T-helper 2 cell treated with Interferon-gamma antibody and Interleukin-4, amounts not matched to agents 5 μg/mL and 100 μg/mL, for 36 hours (primary cell): Measurements from ENCODE around the gene ANO10.
"Not testable (repeated sequence)": the region's sequence is repeated elsewhere in the genome, so short reads cannot be mapped to it uniquely, and the experiment has no call there.

Experiments used
- DNase-seq: peaks from one replicate; pipeline ENCODE4 v3.0.0; 2021; ENCODE audit warnings: low spot score
- H3K27ac Mint-ChIP-seq: one replicate; pipeline ENCODE4 v1.8.0; 2021; ENCODE audit warnings: mild to moderate bottlenecking, mixed read lengths
- H3K27me3 Mint-ChIP-seq: one replicate; pipeline ENCODE4 v1.8.0; 2021; ENCODE audit warnings: low read depth, mixed read lengths
- H3K36me3 Mint-ChIP-seq: one replicate; pipeline ENCODE4 v1.8.0; 2021; ENCODE audit warnings: low read depth, mixed read lengths
- H3K4me1 Mint-ChIP-seq: one replicate; pipeline ENCODE4 v1.8.0; 2021; ENCODE audit warnings: low read depth, mixed read lengths
- H3K4me3 Mint-ChIP-seq: one replicate; pipeline ENCODE4 v1.8.0; 2022; ENCODE audit warnings: mild to moderate bottlenecking, moderate library complexity, mixed read lengths
- H3K9me3 Mint-ChIP-seq: one replicate; pipeline ENCODE4 v1.8.0; 2021; ENCODE audit warnings: mixed read lengths

Gene ANO10

DNA sequence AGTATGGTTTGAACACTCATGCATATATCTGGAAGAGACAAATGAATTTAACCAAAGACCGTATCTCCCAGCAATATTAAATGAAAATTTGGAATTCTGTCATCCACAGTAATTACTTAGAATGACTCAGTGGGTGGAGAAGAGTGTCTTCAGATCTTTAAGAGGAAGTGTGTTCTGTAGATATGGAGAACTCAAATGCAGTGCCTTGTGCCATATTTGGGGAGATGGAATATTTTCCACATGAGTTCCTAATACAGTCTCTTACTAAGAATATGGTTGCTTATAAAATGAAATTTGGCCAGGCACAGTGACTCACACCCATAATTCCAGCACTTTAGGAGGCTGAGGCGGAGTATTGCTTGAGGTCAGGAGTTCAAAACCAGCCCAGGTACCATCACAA is 40.5 kb downstream of the ANO10 start:
- no peak for DNase-seq
- Mint-ChIP-seq H3K27me3 (peaks cover 2% of the 10 kb centered on the region), H3K9me3 (no peaks in the 10 kb centered on the region), H3K27ac (no peak overlapping the region), H3K4me3 (no peak overlapping the region), H3K4me1 (peaks cover 4% of the 10 kb centered on the region), H3K36me3 (no peaks in the 10 kb centered on the region)

DNA sequence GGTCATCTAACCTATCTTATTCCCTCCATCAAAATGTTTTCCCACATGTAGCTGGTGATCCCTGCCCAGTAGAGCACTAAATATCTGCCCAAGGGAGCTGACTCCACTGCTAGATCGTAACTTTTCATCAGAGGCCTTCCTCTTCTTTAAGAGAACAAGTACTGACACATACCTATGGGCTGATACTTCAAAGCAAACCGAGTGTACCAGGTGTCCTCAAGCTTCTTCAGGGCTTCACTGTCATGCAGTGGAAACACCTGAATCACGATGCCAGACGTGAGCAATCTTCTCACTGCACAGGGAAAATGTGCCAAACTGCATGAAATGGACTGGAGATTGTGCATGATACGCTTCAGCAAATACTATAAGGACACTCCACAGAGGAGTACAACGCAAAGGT is 41.6 kb downstream of the ANO10 start:
- H3K27me3 Mint-ChIP-seq = no peaks in the 10 kb centered on the region
- H3K27ac Mint-ChIP-seq = no peak overlapping the region
- no peak overlapping the region for H3K4me3 Mint-ChIP-seq
- H3K9me3 Mint-ChIP-seq = no peaks in the 10 kb centered on the region
- no peak for DNase-seq
- peaks cover 4% of the 10 kb centered on the region for H3K4me1 Mint-ChIP-seq
- no peaks in the 10 kb centered on the region for H3K36me3 Mint-ChIP-seq

DNA sequence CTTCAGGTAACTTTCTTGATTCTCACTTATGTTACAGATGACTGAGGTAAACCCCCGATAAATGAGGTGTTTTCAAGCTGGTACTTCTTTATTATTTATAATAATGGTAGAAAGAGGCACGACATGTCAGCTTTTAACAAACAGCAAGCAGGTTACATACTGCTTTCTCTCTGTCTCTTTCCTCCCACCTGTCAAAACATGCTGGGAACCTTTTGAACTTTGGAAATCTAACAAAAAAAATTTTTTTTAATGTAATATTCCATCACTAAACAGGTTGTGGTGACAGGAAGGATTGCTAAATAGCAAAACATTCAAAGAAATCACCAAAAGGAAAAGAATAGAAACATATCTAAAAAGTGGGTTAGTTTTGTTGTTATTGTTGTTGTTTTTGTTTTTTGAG is 48.2 kb downstream of the ANO10 start:
- H3K4me3 Mint-ChIP-seq = no peak overlapping the region
- H3K27me3 Mint-ChIP-seq = no peaks in the 10 kb centered on the region
- H3K9me3 Mint-ChIP-seq = no peaks in the 10 kb centered on the region
- H3K36me3 Mint-ChIP-seq = no peaks in the 10 kb centered on the region
- DNase-seq = no peak
- no peak overlapping the region for H3K27ac Mint-ChIP-seq
- H3K4me1 Mint-ChIP-seq = no peaks in the 10 kb centered on the region

DNA sequence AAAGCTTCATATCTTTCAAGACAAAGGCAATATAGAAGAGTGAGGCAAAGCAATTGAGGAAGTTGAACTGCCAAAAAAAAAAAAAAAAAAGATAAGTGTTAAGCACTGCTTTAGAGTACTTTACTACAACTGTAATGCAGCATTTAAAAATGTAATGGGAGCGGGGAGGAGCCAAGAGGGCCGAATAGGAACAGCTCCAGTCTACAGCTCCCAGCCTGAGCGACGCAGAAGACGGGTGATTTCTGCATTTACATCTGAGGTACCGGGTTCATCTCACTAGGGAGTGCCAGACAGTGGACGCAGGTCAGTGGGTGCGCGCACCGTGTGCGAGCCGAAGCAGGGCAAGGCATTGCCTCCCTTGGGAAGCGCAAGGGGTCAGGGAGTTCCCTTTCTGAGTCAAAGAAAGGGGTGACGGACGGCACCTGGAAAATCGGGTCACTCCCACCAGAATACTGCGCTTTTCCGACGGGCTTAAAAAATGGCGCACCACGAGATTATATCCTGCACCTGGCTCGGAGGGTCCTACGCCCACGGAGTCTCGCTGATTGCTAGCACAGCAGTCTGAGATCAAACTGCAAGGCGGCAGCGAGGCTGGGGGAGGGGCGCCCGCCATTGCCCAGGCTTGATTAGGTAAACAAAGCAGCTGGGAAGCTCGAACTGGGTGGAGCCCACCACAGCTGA is 56.0 kb downstream of the ANO10 start:
- H3K4me3 Mint-ChIP-seq, H3K27me3 Mint-ChIP-seq, H3K9me3 Mint-ChIP-seq, DNase-seq, H3K27ac Mint-ChIP-seq, H3K4me1 Mint-ChIP-seq, H3K36me3 Mint-ChIP-seq: not testable (repeated sequence)

DNA sequence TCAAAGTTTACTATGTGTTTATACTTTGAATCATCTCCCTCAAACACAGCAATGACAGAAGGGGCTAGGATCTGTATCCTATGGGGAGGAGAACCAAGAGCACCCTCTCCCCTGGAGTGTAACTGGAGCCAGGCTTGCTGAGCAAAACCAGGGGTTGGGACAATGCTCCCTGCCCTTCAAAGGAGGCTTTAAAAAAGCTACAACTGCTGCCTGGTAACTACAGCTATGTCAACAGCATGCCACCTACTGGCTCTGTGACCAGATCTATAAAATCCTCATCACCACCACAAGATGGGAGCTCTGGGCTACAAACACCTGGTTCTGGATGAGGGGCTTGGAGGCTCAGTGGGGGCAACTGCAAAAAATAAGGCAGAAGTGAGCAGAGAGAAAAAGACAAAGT is 61.9 kb downstream of the ANO10 start:
- Mint-ChIP-seq H3K27me3 (no peaks in the 10 kb centered on the region), H3K9me3 (no peaks in the 10 kb centered on the region), H3K36me3 (no peaks in the 10 kb centered on the region), H3K4me3 (no peak overlapping the region), H3K27ac (no peak overlapping the region), H3K4me1 (no peaks in the 10 kb centered on the region)
- no peak for DNase-seq

DNA sequence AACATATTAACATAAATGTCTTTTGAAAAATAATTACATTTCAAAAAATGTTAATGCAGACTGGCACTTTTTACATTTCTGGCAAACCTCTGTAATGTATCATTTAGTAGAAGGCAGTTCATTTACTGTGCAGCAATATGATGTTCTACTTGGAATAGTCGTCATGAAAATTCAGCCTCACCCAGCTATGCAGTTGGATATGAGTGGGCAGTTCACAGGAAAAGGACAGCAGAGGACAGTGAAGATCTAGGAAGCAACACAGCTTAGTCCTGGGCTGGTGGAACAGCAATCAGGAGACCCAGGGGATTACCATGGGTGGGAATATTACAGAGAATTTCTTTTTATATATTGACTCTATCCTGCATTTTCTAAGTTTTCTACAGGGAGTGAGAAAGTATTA is 63.6 kb downstream of the ANO10 start:
- no peak for DNase-seq
- H3K36me3 Mint-ChIP-seq = no peaks in the 10 kb centered on the region
- no peak overlapping the region for H3K27ac Mint-ChIP-seq
- H3K4me1 Mint-ChIP-seq = no peaks in the 10 kb centered on the region
- no peaks in the 10 kb centered on the region for H3K9me3 Mint-ChIP-seq
- no peaks in the 10 kb centered on the region for H3K27me3 Mint-ChIP-seq
- no peak overlapping the region for H3K4me3 Mint-ChIP-seq

DNA sequence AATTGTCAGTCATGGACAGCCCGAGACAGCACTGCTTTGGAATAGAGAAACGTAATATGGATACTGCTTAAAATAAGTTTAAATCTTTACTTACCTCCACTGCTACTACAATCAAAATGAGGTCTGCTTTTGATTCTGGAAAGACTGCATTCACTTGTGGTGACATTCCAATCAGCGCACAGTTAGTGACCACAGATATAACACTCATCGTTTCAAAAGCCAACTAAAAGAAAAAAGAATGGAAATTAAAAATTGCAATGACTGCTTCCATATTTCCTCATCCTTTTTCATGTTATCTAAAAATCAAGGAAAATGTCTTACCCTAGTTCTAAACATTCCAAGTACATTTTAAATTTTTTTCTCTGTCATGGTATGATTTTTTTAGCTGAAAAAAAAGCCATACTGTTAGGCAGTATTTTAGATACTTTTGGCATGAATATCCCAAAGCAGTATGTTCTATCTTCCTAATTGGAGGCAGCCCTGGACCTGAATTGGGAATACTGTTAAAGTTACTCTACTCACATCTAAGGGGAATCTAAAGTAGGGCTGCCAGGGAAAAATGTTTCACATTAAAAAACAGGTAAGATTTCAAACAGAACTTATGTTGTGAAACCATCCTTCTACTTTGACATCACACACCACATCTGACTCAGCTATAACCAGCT is 72.1 kb downstream of the ANO10 start:
- H3K4me3 Mint-ChIP-seq = no peak overlapping the region
- H3K36me3 Mint-ChIP-seq = no peaks in the 10 kb centered on the region
- no peaks in the 10 kb centered on the region for H3K9me3 Mint-ChIP-seq
- no peaks in the 10 kb centered on the region for H3K27me3 Mint-ChIP-seq
- H3K27ac Mint-ChIP-seq = no peak overlapping the region
- H3K4me1 Mint-ChIP-seq = no peaks in the 10 kb centered on the region
- no peak for DNase-seq

DNA sequence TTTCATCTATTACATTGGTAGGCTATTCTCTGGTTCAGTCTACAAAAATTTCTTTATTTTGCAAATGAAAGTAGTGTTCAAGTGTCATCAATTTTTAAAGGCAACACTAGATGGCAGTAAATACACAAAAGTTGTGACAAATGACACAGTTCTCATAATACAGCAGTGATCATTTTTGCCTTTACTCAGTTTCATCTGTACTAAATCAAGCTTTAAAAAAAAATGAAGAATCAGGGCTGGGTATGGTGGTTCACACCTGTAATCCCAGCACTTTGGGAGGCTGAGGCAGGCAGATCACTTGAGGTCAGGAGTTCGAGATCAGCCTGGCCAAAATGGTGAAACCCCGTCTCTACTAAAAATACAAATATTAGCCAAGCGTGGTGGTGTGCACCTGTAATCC is 77.5 kb downstream of the ANO10 start:
- not testable (repeated sequence) for DNase-seq, H3K9me3 Mint-ChIP-seq, H3K4me1 Mint-ChIP-seq, H3K27ac Mint-ChIP-seq, H3K36me3 Mint-ChIP-seq, H3K4me3 Mint-ChIP-seq, H3K27me3 Mint-ChIP-seq

DNA sequence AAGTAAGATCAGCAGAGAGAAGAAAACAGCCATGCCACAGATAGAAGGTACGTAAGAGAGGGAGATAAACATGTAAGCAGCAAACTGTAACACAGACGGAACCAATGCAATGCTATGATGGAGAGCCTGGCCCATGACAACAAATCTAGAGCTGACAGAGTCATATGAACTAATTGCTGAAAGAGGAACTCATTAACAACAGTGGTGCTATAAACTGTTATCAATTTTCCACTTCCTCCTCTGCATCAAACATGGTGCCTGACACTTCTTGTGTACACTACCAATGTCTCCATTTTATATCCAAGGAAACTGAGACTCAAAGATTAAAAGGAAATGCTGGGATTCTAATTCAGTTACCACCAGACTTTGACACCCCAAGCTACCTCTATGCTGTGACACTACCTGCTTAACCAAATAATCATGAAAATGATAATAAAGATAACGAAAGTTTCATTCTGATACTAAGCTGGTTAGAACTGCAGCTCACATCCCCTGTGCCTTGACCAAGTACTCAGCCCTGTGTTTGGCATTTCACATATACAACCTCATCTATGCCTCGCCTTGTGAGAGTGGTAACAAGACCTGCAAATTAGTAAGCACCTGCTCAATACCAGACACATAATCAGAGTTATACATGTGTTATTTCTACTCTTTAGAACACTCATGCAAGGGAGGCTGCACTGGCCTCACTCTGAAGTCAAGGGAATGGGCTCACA is 79.3 kb downstream of the ANO10 start:
- Mint-ChIP-seq H3K27me3 (peaks cover 9% of the 10 kb centered on the region), H3K36me3 (no peaks in the 10 kb centered on the region), H3K4me3 (no peak overlapping the region), H3K4me1 (peaks cover 2% of the 10 kb centered on the region), H3K27ac (no peak overlapping the region), H3K9me3 (no peaks in the 10 kb centered on the region)
- no peak for DNase-seq

DNA sequence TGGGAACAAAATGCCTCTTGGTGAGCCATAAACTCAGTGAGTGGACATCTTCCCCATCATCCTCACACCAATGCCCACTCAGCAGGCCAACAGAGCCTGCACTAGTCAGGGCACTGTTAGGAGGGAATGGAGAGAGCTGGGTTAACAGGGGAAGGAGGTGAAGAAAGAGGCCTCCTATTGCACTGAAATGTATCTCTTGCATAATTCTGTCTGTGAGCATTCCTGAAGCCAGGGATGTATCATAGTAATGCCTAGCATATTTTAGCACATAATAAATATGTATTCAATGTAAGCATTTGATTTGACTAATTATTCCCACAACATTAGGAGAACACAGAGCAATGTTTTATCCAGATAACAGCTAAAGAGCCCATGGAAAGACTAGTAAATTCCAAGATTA is 81.2 kb downstream of the ANO10 start:
- Mint-ChIP-seq H3K36me3 (no peaks in the 10 kb centered on the region), H3K4me1 (peaks cover 2% of the 10 kb centered on the region), H3K27me3 (peaks cover 9% of the 10 kb centered on the region), H3K27ac (no peak overlapping the region), H3K9me3 (no peaks in the 10 kb centered on the region), H3K4me3 (no peak overlapping the region)
- no peak for DNase-seq

DNA sequence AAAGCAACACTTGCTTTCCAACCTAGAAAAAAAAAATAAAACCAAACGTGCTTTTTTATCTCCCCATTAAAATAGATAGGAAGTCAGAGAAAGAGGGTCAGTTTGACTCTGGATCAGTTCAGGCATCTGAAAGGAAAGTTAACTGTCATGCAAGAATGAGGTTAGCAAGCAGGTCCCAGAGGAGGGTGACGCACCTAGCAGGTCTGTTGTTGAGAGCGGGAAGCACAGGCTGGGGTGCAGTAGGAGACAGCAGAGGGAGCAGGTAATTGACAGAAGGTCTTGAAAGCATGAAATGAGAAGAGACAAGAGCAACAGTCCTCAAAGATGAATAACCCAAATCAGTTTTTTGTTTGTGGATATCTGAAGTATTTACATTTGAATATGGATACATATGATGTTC is 82.5 kb downstream of the ANO10 start:
- Mint-ChIP-seq H3K27ac (no peak overlapping the region), H3K36me3 (no peaks in the 10 kb centered on the region), H3K4me1 (peaks cover 2% of the 10 kb centered on the region), H3K27me3 (peaks cover 9% of the 10 kb centered on the region), H3K4me3 (no peak overlapping the region), H3K9me3 (no peaks in the 10 kb centered on the region)
- no peak for DNase-seq

DNA sequence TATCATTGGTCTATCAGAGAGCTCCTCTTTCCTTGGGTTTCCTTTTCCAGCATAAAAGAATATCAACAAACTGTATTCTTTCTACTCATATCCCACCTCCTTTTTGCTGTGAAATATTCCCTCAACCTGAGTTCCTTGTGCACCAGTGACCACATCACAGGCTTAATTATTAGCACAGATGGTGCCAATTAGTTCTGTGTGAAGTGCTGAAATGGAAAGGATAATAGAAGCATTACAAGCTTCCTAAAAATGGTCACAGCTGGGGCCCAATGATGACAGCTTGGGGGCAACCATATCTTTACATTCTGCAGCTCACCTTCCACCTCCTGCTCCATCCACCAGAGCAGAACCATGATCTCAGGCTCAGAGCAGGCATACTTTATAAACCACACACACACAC is 84.6 kb downstream of the ANO10 start:
- Mint-ChIP-seq H3K9me3 (no peaks in the 10 kb centered on the region), H3K27ac (no peak overlapping the region), H3K4me3 (no peak overlapping the region), H3K4me1 (no peaks in the 10 kb centered on the region), H3K36me3 (no peaks in the 10 kb centered on the region), H3K27me3 (peaks cover 9% of the 10 kb centered on the region)
- no peak for DNase-seq

DNA sequence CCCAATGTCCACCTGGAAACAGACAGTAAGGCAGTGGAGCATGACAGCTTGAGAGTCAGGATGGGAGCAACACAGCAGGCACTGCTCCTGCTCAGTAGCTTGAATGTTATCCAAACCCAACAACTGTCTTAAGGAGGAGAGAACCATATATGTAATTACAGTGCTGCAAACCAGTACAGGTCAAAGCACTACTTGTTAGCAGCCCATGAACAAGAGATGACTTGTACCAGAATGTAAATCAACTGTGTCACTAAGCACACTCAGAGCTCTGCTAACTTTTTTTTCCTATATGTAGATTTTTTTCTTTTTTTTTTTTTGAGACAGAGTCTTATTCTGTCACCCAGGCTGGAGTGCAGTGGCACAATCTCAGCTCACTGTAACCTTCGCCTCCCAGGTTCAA is 87.1 kb downstream of the ANO10 start:
- Mint-ChIP-seq H3K4me1 (no peaks in the 10 kb centered on the region), H3K27ac (no peak overlapping the region), H3K9me3 (no peaks in the 10 kb centered on the region), H3K27me3 (peaks cover 12% of the 10 kb centered on the region), H3K36me3 (no peaks in the 10 kb centered on the region), H3K4me3 (no peak overlapping the region)
- DNase-seq = no peak

DNA sequence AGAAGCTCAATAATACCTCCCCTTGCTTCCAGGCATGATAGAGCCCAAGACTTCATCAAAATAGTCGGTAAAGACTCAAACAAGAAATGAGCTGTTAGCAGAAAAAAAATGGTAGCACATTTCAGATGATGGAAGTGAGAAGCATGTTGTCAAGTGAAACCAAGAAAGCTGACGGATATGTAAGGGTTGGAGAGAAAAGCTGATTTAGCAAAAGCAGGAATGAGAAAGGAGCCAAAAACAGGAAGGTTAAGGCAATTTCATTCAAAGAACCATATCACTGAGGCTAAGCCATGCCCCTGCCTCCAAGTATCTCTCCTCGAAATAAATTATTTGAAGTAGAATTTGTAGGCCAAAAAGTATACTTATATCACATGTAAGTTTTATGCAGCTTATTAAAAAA is 88.8 kb downstream of the ANO10 start:
- Mint-ChIP-seq H3K4me3 (no peak overlapping the region), H3K27me3 (peaks cover 9% of the 10 kb centered on the region), H3K36me3 (no peaks in the 10 kb centered on the region), H3K4me1 (no peaks in the 10 kb centered on the region), H3K9me3 (peaks cover 5% of the 10 kb centered on the region), H3K27ac (no peak overlapping the region)
- no peak for DNase-seq
